Midbrain (tissue), 1 donor: Measurements from ENCODE around the gene C2orf72.
"Not testable (repeated sequence)": the region's sequence is repeated elsewhere in the genome, so short reads cannot be mapped to it uniquely, and the experiment has no call there.

Source experiments
- DNase-seq: peaks from one replicate; lab custom pipeline; 2025; lab: John Stamatoyannopoulos, UW

C2orf72 gene

DNA sequence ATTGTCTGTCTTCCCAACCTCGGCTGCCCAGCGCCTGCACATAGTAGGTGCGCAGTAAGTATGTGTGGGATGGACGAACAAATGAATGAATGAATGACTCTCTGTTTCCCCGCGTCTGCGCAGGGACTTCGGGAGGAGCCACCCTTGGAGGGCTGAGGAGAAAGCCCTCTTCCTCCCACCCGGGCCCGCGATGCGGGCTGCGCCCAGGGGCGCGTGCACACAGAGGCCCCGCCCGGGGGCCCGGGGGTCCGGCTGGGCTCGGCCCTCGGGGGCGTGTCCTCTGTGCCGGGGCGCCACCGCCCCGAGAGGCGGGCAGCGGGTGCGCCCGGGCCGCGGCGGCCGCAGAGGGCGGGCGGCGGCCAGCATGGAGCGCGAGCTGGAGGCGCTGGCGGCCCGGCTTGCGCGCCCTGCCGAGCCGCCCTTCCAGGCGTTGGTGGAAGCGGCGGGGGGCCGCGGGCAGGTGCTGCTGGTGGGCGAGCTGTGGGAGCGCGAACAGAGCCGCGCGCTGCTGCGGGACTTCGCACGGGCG, at the start of gene C2orf72:
TSS of gene C2orf72 (plus strand) at position 322 of the 529 bp plus-strand sequence. CDS start at position 365, 43 bp downstream.
- DNase-seq: no peak

- no peak for DNase-seq
Measured at GRCh38 chr2:230989731-230990130, 47.6 kb upstream of the C2orf72 start.

DNA sequence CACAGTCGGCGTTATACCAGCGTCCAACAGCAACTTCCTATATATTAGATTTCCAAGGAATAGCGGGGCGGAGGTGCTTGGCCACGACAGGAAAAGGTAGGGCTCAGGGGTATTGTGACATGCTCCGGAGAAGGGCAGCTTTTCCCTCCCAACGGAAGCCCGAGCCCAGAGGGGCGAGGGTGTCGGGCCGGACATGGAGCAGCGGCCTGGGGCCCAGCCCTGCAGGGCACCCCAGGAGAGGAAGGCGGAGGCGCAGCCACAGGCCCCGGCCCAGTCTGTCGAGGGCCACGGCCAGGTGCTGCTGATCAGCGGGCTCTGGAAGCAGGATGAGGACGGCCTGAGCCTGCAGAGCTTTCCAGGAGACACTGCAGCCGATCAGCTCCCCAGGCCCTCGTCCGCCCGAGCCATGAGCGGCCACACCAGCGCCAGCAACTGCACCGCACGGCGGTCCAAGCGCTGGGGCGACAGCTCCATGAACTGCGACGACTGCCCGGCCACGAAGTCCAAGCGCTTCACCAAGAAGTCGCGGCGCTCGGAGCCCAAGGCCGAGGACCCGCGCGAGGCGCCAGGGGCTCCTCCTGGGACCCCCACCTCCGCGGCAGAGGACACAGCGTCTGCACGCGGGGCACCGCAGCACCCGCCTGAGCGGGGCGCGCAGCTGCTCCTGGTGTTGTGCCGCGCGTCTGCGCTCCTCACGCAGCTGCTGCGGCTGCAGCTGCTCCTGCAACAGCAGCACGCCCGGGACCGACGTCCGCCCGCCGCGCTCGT, 47.0 kb upstream of the C2orf72 start:
- DNase-seq: no peak

- DNase-seq: no peak
Measured at GRCh38 chr2:230990899-230991150, 46.5 kb upstream of the C2orf72 start.

DNA sequence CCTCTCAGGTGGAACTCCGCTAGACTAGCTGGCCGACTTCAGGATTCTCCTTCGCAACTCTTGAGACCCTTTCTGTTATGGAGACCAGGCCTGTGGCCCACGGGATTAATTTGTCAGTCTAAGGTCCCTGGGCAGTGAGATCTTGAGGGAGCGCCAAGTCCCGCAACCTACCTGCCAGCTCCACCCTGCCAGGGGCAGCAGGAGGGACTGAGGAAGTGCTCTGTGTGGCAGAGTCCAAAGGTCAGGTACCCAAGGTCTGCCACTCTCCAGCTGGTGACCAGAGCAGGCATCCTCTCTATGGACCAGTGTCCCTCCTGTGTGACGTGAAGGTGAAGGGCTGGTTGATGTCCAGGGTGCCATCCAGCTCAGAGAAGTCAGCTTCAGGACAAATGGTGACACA, 45.7 kb upstream of the C2orf72 start:
- DNase-seq: no peak

- no peak for DNase-seq
Measured at GRCh38 chr2:230995821-230996220, 41.5 kb upstream of the C2orf72 start, which contains the start of gene SPATA3. TSS of gene SPATA3 (plus strand) at chr2:230996121. CDS start at chr2:230996234, 113 bp downstream.

DNA sequence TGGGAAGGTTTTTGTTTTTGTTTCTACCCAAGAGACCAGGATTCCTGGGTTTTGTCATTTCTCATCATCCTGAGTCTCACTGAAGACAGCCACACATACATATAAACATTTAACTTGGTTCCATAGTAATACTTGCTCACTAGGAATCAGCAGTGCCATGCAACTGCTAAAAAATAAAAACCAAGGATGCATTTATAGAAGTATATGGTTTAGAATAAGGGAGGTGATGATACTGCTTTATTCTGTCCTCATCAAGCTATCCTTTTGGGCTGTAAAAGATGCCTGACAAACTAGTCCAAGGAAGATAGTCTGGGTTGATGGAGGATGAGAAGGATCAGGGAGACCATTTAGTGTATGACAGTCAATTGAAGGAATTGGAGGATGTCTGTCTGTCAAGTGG, 40.7 kb upstream of the C2orf72 start:
- no peak for DNase-seq

DNA sequence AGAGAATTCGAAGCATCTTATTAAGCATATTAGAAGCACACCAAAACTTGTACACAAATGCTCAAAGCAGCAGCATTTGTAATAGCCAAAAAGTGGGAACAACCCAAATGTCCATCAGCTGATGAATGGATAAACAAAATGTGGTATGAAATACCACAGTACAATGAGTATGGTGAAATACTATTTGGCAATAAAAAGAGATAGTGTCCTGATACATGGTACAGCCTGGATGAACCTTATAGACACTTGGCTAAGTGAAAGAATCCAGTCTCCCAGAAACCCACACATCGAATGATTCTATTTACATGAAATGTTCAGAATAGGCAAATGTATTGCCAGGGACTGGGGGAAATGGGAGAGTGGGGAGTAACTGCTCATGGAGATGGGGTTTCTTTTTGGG, 38.4 kb upstream of the C2orf72 start:
- no peak for DNase-seq

DNA sequence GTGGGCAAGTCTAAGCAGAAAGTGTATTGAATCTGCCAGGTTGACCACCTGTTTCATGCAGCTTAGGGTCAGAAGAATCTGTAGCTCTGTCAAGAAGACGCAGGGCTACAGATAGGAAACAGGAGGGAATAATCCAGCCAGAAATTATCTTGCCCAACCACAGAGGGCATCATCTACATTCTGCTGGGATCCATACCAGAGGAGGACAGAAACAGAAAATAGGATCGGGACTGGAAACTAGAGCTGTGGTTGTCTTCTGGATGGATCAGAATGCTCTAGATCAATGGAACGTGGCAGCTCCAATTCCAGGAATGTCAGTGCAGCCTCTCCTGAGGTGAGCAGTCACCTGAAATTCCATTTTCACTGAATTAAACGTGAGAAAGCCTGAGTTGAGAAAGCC, 37.8 kb upstream of the C2orf72 start:
- peak; percentile 9 for DNase-seq

GRCh38 chr2:231000211-231000904, 37.0 kb upstream of the C2orf72 start:
- DNase-seq: no peak

DNA sequence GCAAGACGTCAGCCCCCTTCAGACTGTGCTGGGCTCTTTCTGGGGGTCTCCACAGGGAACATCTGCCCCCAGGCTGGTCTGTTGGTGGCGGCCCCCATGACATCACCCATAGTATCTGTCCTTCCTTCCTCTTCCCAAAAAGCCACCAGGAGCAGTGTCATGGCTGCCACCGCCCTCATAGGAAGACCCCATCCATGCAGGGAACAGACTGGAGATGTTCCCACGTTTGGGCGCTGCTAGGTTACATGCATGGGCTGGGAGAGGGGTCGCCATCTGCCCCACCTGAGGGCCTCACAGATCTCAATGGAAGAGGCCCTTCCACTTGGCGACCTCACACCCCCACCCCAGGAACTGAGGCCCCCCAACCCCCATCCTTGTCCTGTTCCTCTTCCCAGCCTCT, 36.3 kb upstream of the C2orf72 start:
- DNase-seq: no peak

GRCh38 chr2:231001921-231002320, 35.4 kb upstream of the C2orf72 start:
- no peak for DNase-seq

DNA sequence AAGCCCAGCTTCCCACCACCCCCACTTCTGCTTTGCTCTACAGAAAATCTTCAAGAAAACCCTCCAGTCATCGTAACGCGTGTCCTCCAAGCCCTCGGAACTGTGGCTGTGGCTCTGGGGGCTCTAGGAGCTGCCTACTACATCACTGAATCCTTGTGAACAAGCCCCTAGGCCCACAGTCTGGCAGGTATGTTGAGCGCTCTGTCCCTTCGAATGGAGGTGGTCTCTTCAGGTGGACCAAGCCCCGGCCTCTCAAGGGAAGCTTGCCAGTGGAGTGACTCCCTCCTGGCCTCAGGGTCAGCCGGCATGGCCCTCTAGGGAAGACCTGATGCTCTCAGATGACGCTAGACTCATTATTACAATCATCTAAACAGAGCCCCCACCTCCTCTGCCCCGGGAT, 34.7 kb upstream of the C2orf72 start:
- no peak for DNase-seq

DNA sequence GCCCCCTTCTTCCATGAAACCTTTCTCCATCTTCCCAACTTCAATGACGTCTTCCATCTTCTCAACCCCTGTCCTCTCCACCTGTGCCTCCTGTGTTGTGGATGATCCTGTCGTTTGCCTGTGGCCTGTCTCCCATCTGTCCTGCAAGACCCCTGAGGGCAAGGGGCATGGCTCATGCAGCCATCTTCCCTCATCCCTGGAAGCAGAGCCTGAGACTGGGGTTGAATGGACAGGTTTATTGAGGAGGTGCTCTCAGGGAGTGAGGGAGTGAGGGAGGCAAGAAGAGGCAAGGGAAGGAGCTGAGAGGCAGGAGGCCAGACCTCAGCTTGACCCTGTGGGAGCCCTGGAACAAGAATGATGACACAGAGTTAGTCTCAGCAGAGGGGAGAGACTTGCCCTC, 34.1 kb upstream of the C2orf72 start:
- DNase-seq: no peak

GRCh38 chr2:231004930-231005329, 32.4 kb upstream of the C2orf72 start:
- DNase-seq: not testable (repeated sequence)

DNA sequence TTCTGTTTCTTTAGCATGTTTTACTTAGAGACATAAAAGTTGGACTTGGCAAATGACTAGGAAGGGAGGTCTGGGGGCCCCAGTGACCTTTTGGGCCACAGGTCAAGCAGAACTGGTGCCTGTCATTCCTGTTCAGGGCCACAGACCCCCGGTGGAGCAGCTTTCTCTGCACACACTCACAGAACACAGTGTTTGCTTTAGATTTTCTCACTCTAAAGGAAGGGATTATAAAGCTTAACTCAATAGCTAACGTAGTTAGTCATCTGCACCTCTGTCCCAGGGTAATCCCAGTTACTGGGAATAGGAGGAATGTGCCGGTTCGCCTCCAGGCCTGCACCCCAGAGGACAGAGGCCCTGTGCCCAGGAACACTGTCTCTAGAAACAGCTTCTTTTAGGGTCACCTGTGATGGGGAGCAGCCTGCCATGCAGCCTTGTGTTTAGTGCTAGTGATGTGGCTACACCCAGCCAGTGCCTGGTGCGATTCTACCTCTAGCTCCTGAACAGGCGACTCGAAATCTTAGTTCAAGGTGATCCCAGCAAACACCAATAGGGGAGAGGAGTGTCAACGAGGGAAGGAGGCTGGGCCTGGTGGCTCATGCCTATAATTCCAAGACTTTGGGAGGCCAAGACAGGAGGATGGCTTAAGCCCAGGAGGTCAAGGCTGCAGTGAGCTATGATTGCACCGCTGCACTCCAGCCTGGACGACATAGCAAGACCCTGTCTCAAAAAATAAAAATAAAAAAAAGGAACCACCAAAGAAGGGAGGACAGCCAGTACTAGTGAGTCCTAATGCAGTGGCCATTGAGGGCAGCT, 29.8 kb upstream of the C2orf72 start:
- no peak for DNase-seq

DNA sequence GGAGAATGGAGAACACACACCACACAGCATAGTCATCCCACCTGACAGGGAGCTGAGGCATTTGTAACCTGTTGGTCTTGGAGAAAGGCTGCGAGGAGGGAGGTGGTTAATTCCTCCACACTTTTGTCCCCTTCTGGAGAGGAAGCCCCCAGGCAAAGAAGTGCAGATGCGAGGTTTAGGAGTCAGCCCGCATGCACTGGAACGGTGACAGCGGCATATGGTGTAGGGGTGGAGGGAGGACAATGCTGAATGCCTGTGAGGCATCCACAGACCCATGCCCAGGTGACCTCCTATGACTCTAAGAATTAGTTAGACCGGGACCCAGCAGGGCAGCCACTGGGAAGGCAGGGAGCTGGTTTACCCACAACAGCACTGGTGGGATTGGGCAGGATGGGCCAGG, 29.2 kb upstream of the C2orf72 start:
- no peak for DNase-seq

DNA sequence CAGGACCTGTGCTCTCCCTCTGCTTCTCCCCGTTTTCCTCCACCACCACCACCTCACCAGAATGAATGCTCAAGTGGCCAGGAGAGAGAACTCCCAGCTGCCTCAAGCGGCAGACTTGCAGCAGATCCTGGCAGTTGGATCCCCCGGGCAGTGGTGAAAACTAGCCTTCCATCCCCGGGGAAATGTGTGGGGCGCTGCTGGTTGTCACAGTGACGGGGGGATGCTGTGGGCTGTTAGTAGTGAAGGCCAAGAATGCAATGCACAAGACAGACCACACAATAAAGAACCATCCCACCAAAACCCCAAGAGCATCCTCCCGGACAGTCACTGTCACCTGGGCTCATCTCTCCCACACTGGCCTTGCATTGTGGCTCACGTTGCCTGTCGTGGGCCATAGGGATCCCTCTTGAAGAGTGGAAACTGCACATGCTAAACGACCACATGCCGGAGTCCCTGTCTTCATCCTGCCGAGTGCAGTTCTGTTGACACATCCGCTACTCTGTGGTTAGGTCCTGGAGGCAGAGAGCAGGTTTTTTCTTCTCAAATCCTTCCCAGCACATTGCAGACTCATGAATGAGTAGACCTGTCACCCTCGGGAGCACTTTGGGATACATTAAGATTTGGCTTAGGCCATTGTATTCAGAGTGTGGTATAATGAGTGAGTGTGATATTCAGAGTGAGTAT, 27.9 kb upstream of the C2orf72 start:
- no peak for DNase-seq

GRCh38 chr2:231010201-231010730, 27.1 kb upstream of the C2orf72 start:
- no peak for DNase-seq

DNA sequence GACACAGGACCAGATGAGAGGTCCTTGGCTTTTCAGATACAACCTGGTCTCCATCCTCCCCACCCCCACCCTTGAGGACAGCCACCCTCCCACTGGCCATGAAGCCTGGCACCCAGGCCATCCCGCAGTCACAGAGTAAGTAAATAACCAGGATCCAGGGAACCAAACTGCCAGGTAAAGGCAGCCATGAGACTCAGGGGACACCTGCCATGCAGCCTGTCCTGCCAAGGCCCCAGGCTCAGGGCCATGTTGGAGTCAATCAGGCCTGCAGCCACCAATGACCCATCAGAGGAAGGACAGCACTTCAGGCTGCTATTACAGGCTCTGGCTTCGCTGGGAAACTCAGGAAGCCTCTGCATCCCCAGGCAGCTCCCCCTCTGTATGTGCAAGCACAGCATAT, 25.8 kb upstream of the C2orf72 start:
- no peak for DNase-seq

DNA sequence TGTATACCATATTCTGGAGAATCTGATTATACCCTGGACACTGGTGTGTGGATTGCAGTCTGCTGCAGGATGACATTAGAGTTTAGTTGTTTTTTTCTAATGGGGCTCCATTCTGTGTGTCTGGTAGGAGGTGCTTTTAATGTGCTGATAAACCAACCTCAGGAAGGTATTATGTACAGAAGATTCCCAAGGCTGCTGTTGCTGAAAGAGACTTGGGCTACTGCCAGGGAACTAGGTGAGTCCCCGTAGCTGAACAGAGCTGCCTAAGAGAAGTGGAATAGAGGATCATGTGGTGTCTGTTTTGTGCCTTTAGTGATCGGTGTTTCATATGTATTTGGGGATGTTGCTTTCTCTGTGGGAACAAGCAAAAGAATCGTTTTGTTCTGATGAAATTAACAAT, 24.9 kb upstream of the C2orf72 start:
- no peak for DNase-seq

- no peak for DNase-seq
Measured at GRCh38 chr2:231013820-231014219, 23.5 kb upstream of the C2orf72 start.
